ENCODE measurements around the gene RAB3GAP1. TPM values are rescaled to one million over a fixed set of nuclear protein-coding genes. Genes with fewer than 3 reads are reported as not detected.

Gene RAB3GAP1
- total RNA-seq (10 to 100 TPM; 24.3 to 58.7 (median 42.9) TPM), polyA plus RNA-seq (10 to 100 TPM; 25.3 to 31.2 TPM), total RNA-seq (153 reads per million, percentile 90 among the genes with 10 or more reads in this experiment)

DNA sequence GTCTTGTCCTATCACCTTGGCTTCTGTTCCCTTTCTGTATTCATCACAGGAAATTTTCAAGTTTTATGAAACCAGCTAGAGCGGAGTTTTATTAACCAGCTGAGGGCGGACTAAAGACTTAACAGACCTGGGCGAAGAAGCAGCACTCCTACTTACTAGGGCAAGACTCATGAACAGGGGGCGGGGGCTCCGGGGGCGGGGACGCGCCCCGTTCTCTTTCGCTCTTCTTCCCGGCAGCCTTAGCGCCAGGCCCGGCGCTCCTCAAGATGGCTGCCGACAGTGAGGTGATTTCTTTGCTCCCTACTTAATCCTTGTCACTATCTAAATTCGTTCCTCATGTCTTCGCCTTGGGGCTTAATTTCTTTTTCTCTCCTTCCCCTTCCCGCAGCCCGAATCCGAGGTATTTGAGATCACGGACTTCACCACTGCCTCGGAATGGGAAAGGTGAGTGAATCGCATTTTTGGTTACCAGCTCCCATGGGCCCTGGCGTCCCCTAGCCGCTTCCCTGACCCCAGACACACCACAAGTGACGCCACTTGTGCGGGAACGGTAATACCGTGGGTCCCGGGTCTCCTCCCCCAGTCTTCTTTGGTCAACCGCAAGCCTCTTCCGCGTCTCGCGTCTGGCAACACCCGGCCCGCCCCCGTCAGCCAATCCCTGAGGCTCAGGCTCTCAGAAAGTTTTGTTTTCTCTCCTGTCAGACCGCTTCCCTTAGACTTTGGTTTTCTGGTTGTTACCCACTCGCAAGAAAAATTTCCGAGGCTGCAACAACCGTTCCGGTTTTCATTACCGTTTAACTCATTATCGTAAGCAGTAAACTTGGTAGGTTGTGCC lies at the start of gene RAB3GAP1:
Gene RAB3GAP1 (plus strand): TSS at position 251 of the 835 bp plus-strand sequence. CDS start 16 bp downstream, at position 267.
- Mint-ChIP-seq H3K4me1 (peaks cover 24 to 52% (median 48%) of the 10 kb centered on the region in 7 donors), H3K9me3 (peaks cover 0 to 4% (median 0%) of the 10 kb centered on the region in 11 donors), H3K4me3 (peak within 1 kb of the TSS; percentile 94 to 99 (median 97)), H3K27ac (peak within 1 kb of the TSS; percentile 98 to 100 (median 99)), H3K36me3 (peaks cover 0 to 19% (median 5%) of the 10 kb centered on the region in 5 donors), H3K27me3 (peaks cover 0 to 6% (median 0%) of the 10 kb centered on the region in 5 donors)
- Histone ChIP-seq H3K27me3 (ENCODE audit: control insufficient read depth in 2 of 2, insufficient read depth in 2 of 2, low read length in 2 of 2) (no peaks in the 10 kb centered on the region), H3K4me3 (ENCODE audit: low read length) (peak within 1 kb of the TSS; percentile 69), H3K36me3 (ENCODE audit: control insufficient read depth in 2 of 3, insufficient read depth in 3 of 3, low read length in 3 of 3) (no peaks in the 10 kb centered on the region), H3K27ac (ENCODE audit: low read depth, low read length) (peak within 1 kb of the TSS; percentile 99), H3K9me3 (ENCODE audit: control insufficient read depth in 2 of 3, low read length in 3 of 3) (no peaks in the 10 kb centered on the region), H3K4me1 (ENCODE audit: control insufficient read depth in 2 of 2, insufficient read depth in 2 of 2, low read length in 2 of 2) (peaks cover 0 to 22% of the 10 kb centered on the region in 2 donors)
- ChIA-PET POLR2A (interaction anchor here (0.8 to 1.7 kb wide), 7 partner anchors 10 to 693 kb away, joined by 3 to 5 read pairs (median 4); partner anchors contain the start of genes R3HDM1 and ZRANB3), CTCF (interaction anchor here (0.6 kb wide), 1 partner anchor 733 kb away, joined by 3 read pairs; no protein-coding TSS in a partner anchor)
- DNase-seq (peak; percentile 76 to 96 (median 94)), ATAC-seq (peak; percentile 93)
- intact Hi-C loops (cut with micrococcal nuclease) = loop anchor here (1.0 to 5.0 kb wide), 17 partner anchors 35 to 1330 kb away; partner anchors contain the start of genes CCNT2 (in 2 of the 2), CXCR4 (in 2 of the 2), MCM6 (in 2 of the 2) and R3HDM1 (in 1 of the 2)

GRCh38 chr2:135002836-135003235 lies 49.3 kb upstream of the RAB3GAP1 start:
- Histone ChIP-seq H3K4me1 (ENCODE audit: control insufficient read depth in 2 of 2, insufficient read depth in 2 of 2, low read length in 2 of 2) (no peaks in the 10 kb centered on the region), H3K27me3 (ENCODE audit: control insufficient read depth in 2 of 2, insufficient read depth in 2 of 2, low read length in 2 of 2) (no peaks in the 10 kb centered on the region), H3K36me3 (ENCODE audit: control insufficient read depth in 2 of 3, insufficient read depth in 3 of 3, low read length in 3 of 3) (no peaks in the 10 kb centered on the region), H3K27ac (ENCODE audit: low read depth, low read length) (no peak overlapping the region), H3K4me3 (ENCODE audit: low read length) (no peak overlapping the region), H3K9me3 (ENCODE audit: control insufficient read depth in 2 of 3, low read length in 3 of 3) (no peaks in the 10 kb centered on the region)
- CTCF ChIA-PET = interaction anchor here (1.1 to 2.3 kb wide), 3 partner anchors 707 to 796 kb away, joined by 3 to 24 read pairs (median 8); no protein-coding TSS in a partner anchor
- DNase-seq (no peak), ATAC-seq (no peak)
- no peak overlapping the region for H3K27ac Mint-ChIP-seq
- intact Hi-C loops (cut with micrococcal nuclease) = loop anchor here (5.0 to 10.0 kb wide), 2 partner anchors 112 to 529 kb away; partner anchors contain the start of genes R3HDM1 (in 1 of the 2) and ZRANB3 (in 1 of the 2)
- H3K4me3 Mint-ChIP-seq = no peak overlapping the region
- H3K36me3 Mint-ChIP-seq = no peaks in the 10 kb centered on the region
- no peaks in the 10 kb centered on the region for H3K9me3 Mint-ChIP-seq
- H3K4me1 Mint-ChIP-seq = peaks cover 0 to 8% (median 5%) of the 10 kb centered on the region in 7 donors
- peaks cover 6 to 20% (median 13%) of the 10 kb centered on the region in 5 donors for H3K27me3 Mint-ChIP-seq
- POLR2A ChIA-PET = no interaction called here

GRCh38 chr2:135004005-135004746 lies 47.9 kb upstream of the RAB3GAP1 start:
- peaks cover 6 to 22% (median 13%) of the 10 kb centered on the region in 5 donors for H3K27me3 Mint-ChIP-seq
- peaks cover 0 to 8% (median 5%) of the 10 kb centered on the region in 7 donors for H3K4me1 Mint-ChIP-seq
- Histone ChIP-seq H3K27me3 (ENCODE audit: control insufficient read depth in 2 of 2, insufficient read depth in 2 of 2, low read length in 2 of 2) (no peaks in the 10 kb centered on the region), H3K9me3 (ENCODE audit: control insufficient read depth in 2 of 3, low read length in 3 of 3) (no peaks in the 10 kb centered on the region), H3K4me3 (ENCODE audit: low read length) (no peak overlapping the region), H3K4me1 (ENCODE audit: control insufficient read depth in 2 of 2, insufficient read depth in 2 of 2, low read length in 2 of 2) (no peaks in the 10 kb centered on the region), H3K27ac (ENCODE audit: low read depth, low read length) (no peak overlapping the region), H3K36me3 (ENCODE audit: control insufficient read depth in 2 of 3, insufficient read depth in 3 of 3, low read length in 3 of 3) (no peaks in the 10 kb centered on the region)
- H3K27ac Mint-ChIP-seq = no peak overlapping the region
- peak; percentile 32 to 76 (median 62) for DNase-seq
- peak; percentile 92 for ATAC-seq
- ChIA-PET POLR2A (interaction anchor here (0.7 to 1.3 kb wide), 2 partner anchors 526 to 706 kb away, joined by 3 read pairs; partner anchors contain the start of gene ZRANB3), CTCF (interaction anchor here (0.6 to 2.3 kb wide), 19 partner anchors 9 to 794 kb away, joined by 3 to 24 read pairs (median 4); partner anchors contain the start of genes R3HDM1 and ZRANB3)
- peak overlapping the region in 3 of 10 donors; percentile 17 to 63 (median 21) for H3K4me3 Mint-ChIP-seq
- no peaks in the 10 kb centered on the region for H3K9me3 Mint-ChIP-seq
- intact Hi-C loops (cut with micrococcal nuclease) = loop anchor here (1.0 to 10.0 kb wide), 8 partner anchors 49 to 793 kb away; partner anchors contain the start of genes R3HDM1 (in 2 of the 2), ZRANB3 (in 2 of the 2) and RAB3GAP1 (in 1 of the 2)
- H3K36me3 Mint-ChIP-seq = no peaks in the 10 kb centered on the region

DNA sequence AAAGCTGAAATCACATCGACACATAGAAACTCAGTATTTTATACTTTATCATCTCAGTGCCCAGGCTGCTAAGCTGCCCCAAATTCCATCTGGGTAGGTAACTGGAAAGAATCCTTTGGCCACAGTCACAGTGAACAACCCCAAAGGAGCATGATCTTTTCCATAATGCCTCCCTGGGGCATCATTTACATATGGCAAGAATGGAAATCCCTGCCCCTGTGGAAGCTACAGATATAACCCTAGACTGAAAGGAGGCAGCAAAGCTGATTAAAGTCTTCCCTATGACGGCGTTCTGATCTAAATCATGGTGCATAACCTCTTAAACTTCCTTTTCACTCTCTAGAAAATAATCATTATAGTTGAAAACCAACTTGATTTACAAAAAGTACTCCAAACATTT lies 46.3 kb upstream of the RAB3GAP1 start:
- no peak overlapping the region for H3K4me3 ChIP-seq (ENCODE audit: low read length)
- Mint-ChIP-seq H3K9me3 (no peaks in the 10 kb centered on the region), H3K4me1 (peaks cover 0 to 12% (median 5%) of the 10 kb centered on the region in 7 donors), H3K27me3 (peaks cover 6 to 16% (median 13%) of the 10 kb centered on the region in 5 donors), H3K4me3 (no peak overlapping the region), H3K27ac (no peak overlapping the region), H3K36me3 (no peaks in the 10 kb centered on the region)
- H3K27me3 ChIP-seq (ENCODE audit: control insufficient read depth in 2 of 2, insufficient read depth in 2 of 2, low read length in 2 of 2) = no peaks in the 10 kb centered on the region
- ChIA-PET POLR2A (no interaction called here), CTCF (interaction anchor here (0.7 to 2.3 kb wide), 6 partner anchors 574 to 703 kb away, joined by 3 to 15 read pairs (median 4); no protein-coding TSS in a partner anchor)
- no peaks in the 10 kb centered on the region for H3K4me1 ChIP-seq (ENCODE audit: control insufficient read depth in 2 of 2, insufficient read depth in 2 of 2, low read length in 2 of 2)
- ATAC-seq (no peak), DNase-seq (no peak)
- H3K9me3 ChIP-seq (ENCODE audit: control insufficient read depth in 2 of 3, low read length in 3 of 3) = no peaks in the 10 kb centered on the region
- H3K36me3 ChIP-seq (ENCODE audit: control insufficient read depth in 2 of 3, insufficient read depth in 3 of 3, low read length in 3 of 3) = no peaks in the 10 kb centered on the region
- H3K27ac ChIP-seq (ENCODE audit: low read depth, low read length) = no peak overlapping the region
- intact Hi-C loops (cut with micrococcal nuclease) = loop anchor here (2.0 to 10.0 kb wide), 4 partner anchors 47 to 595 kb away; partner anchors contain the start of genes R3HDM1 (in 1 of the 2), RAB3GAP1 (in 1 of the 2) and ZRANB3 (in 1 of the 2)

DNA sequence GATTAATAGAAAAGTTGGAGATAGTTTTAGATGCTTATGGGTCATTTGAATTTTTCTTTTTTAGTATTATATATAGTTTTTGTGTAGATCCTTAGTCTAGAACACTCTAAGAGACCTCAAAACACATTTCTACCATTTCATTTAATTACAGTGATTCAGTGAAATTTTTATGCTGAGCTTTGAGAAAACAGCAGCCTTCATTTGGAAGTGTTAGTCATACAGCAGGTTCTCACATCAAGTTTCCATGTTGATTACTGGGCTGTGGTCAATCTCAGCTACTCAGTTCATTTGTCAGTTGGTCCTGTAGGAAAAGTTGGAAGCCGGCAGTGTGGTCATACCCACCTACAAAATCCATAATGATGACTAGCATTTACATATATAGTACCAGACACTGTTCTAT lies 42.8 kb upstream of the RAB3GAP1 start:
- H3K4me1 ChIP-seq (ENCODE audit: control insufficient read depth in 2 of 2, insufficient read depth in 2 of 2, low read length in 2 of 2) = no peaks in the 10 kb centered on the region
- ChIA-PET POLR2A (no interaction called here), CTCF (interaction anchor here (0.6 kb wide), 1 partner anchor 848 kb away, joined by 3 read pairs; no protein-coding TSS in a partner anchor)
- Mint-ChIP-seq H3K36me3 (no peaks in the 10 kb centered on the region), H3K27ac (no peak overlapping the region), H3K27me3 (peaks cover 5 to 22% (median 11%) of the 10 kb centered on the region in 5 donors), H3K4me3 (no peak overlapping the region), H3K4me1 (peaks cover 0 to 9% (median 2%) of the 10 kb centered on the region in 7 donors), H3K9me3 (no peaks in the 10 kb centered on the region)
- intact Hi-C loops (cut with micrococcal nuclease) = loop anchor here in 1 of 2 donors (10.0 kb wide), 1 partner anchor 105 kb away; no protein-coding TSS in a partner anchor
- no peaks in the 10 kb centered on the region for H3K27me3 ChIP-seq (ENCODE audit: control insufficient read depth in 2 of 2, insufficient read depth in 2 of 2, low read length in 2 of 2)
- ATAC-seq (no peak), DNase-seq (no peak)
- no peak overlapping the region for H3K4me3 ChIP-seq (ENCODE audit: low read length)
- H3K9me3 ChIP-seq (ENCODE audit: control insufficient read depth in 2 of 3, low read length in 3 of 3) = no peaks in the 10 kb centered on the region
- no peak overlapping the region for H3K27ac ChIP-seq (ENCODE audit: low read depth, low read length)
- no peaks in the 10 kb centered on the region for H3K36me3 ChIP-seq (ENCODE audit: control insufficient read depth in 2 of 3, insufficient read depth in 3 of 3, low read length in 3 of 3)

Measured in naive thymus-derived CD4-positive, alpha-beta T cell (primary cell).